Frontal cortex (tissue), 4 donors: ENCODE results near the gene CPNE5. TPM values are rescaled to one million over a fixed set of nuclear protein-coding genes. Genes with fewer than 3 reads are reported as not detected.

Experiments used
- DNase-seq, 2 donors: peaks; one replicate each; pipeline ENCODE4 v3.0.0; 2012; ENCODE audit warnings: low spot score in 2 of 2
- FAIRE-seq: peaks from 2 replicates; lab custom pipeline; 2012; peaks lifted over from hg19 to GRCh38; lab: Jason Lieb, UNC
- total RNA-seq: library from RNA; depleted of rRNA; stranded (reverse); fragments of >200 nt; gene quantifications from one replicate; pipeline ENCODE4 v1.2.3, GENCODE V29; 2014
- donor health status: control.
- donor health status: control.
- donor health status: control.

CPNE5 gene
- total RNA-seq: 12.6 TPM

- FAIRE-seq (no peak), DNase-seq (peak; percentile 22 to 56)
These were observed at the start of gene CPNE5 for GRCh38 chr6:36838896-36839748. Gene CPNE5, minus strand, starts transcription at chr6:36839444. Its CDS starts 67 bp downstream, at chr6:36839377.

GRCh38 chr6:36888115-36888643 lies 48.9 kb upstream of the CPNE5 start:
- no peak for FAIRE-seq
- no peak for DNase-seq

- no peak for FAIRE-seq
- DNase-seq: no peak
These were observed 47.8 kb upstream of the CPNE5 start for GRCh38 chr6:36886950-36887618.

GRCh38 chr6:36885461-36886401 lies 46.5 kb upstream of the CPNE5 start, which contains the start of gene C6orf89:
Gene C6orf89, plus strand, starts transcription at chr6:36885952. Its CDS starts 13,493 bp downstream, at chr6:36899445.
- FAIRE-seq (peak; percentile 43), DNase-seq (peak; percentile 87 to 91)

GRCh38 chr6:36884610-36885009 lies 45.4 kb upstream of the CPNE5 start:
- DNase-seq (no peak), FAIRE-seq (no peak)

- FAIRE-seq (no peak), DNase-seq (no peak)
These were observed 36.0 kb upstream of the CPNE5 start for GRCh38 chr6:36875250-36875633.

- DNase-seq: peak; percentile 81 to 83
- no peak for FAIRE-seq
These were observed 35.4 kb upstream of the CPNE5 start, which contains the start of gene PPIL1 for GRCh38 chr6:36874443-36875249. Gene PPIL1, minus strand, starts transcription at chr6:36874803. Its CDS starts 31 bp downstream, at chr6:36874772.

DNA sequence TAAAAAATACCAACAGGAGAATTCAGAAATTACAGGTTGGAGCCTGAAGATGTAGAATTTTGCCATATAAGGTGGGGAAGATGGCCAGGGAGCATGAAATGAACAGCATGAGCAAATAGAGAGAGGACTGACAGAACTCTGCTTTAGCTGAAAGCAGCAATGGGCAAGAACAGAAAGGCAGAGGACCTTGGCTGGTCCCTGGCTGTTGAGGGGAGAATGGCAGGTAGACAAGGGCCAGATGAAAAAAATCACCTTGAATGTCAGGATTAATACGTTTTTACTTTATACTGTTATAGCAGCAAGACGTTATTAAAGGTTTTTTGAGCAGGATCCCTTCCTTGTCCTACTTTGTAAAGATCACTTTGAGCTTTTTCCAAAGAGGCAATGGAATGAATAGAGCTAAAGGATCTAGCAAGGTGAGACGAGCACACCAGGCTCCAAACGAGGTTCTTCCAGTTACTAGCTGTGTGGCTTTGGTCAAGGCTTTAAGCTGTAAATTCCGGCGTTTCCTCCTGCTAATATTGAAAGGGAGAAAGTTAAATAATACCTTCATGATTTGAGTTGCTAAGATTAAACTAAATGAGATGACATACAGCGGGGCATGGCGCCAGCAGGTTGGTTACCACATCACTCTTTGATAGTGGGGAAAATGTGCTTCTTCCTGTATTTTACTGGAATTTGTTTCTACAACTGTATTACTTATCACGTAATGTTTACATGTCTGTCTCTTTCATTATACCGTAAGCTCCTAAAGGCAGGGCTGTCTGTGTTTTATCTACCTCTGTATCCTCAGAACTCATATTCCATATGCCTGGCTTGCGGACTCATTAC lies 34.6 kb upstream of the CPNE5 start:
- FAIRE-seq (no peak), DNase-seq (no peak)

- DNase-seq: no peak
- FAIRE-seq: no peak
These were observed 33.9 kb upstream of the CPNE5 start for GRCh38 chr6:36873115-36873514.

DNA sequence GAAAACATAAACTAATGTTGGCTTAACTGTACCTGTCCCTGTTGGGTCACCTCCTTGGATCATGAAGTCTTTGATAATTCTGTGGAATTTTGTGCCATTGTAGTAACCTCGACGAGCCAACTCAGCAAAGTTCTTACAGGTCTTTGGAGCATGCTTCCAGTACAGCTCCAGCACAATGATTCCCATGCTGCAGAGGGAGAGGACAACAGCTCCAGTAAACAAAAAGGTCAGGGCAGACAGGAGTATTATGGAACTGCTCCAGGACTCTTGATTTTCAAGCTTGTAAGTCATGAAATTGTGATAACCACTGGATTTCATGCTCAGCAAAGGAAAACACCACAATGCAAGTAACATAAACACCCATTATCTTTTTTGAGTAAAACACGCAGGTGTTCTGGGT lies 32.4 kb upstream of the CPNE5 start:
- no peak for FAIRE-seq
- no peak for DNase-seq

DNA sequence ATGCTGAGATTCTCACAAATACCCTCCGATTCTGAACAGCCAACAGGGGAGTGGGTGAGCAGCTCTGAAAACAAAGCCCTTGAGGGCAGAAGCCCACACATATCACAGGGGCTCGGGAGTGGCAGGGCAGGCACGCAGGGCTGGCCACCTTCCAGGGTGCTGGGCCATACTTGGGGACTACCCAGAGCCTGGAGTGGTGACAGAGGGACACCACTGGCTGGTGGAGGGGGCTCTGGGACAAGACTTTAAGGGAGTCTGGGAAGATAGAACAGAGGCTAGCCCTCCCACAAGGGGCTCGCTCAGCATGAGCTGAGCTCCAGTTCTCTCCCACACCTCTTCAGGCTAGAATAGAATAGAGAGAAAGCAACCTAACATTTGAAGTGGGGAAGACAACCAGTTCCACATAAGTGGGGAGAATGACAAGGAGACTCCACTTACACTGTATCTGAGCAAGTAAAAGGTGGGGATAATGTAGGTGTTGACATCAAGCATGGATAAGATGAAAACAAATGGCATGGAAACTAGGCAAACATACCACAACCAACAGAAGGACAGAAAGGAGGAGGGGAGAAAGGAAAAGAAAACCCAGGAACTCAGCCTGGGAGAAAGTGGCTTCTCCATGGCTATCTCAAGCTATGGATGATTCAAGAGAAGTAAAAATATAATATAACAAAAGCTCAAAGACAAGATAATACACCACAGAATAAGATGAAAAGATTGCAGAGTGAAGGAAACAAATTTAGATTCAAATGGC lies 28.4 kb upstream of the CPNE5 start:
- DNase-seq: no peak
- FAIRE-seq: no peak

DNA sequence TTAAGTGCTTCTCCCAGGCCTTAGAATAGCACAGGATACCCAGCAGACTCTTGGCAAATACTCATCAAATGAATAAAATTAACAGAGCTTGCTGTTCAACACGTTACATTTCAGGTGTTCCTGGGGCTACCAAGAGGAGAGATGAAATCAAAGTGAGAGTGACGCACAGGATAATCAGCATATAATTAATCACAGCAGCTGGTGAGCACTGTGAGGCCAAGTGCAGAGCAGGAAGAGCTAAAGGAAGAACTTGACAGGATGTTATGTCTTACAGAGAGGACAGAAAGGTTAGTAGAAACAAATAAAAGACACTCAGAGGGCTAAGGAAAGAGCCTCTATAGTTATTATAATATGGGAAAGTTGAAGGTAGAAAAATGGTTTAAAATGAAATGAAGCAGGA lies 26.6 kb upstream of the CPNE5 start:
- DNase-seq (no peak), FAIRE-seq (no peak)

GRCh38 chr6:36863670-36864540 lies 24.7 kb upstream of the CPNE5 start:
- no peak for DNase-seq
- no peak for FAIRE-seq

DNA sequence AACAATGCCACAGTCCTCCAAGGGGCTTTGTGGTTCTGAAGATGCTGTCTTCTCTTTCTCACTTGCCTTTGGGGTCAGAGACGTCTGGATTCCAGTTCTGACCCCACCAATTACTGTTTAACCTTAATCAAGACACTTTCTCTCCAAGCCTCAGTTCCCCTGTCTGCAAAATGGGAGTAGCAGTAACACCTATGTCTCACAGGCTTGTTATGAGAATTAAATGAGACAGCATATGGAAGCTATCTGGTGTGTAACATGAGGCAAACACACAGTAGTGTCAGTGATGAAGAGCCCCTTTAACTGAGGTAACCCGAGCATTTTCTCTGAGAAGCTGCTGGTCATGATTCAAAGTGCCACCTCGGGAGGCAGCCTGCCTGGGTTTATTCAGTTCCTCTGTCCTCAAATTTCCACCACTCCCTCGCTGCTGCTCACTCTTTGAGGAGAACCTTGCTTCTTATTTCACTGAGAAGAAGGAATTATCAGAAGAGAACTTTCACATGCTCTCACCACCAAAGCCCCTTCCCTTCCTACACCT lies 23.7 kb upstream of the CPNE5 start:
- FAIRE-seq: no peak
- DNase-seq: no peak

GRCh38 chr6:36862164-36862847 lies 23.1 kb upstream of the CPNE5 start:
- FAIRE-seq: no peak
- no peak for DNase-seq

- FAIRE-seq (no peak), DNase-seq (no peak)
These were observed 20.9 kb upstream of the CPNE5 start for GRCh38 chr6:36860126-36860525.
